Neural progenitor cell (in vitro differentiated cells): ENCODE results near the gene EPB41L4B. TPM values are rescaled to one million over a fixed set of nuclear protein-coding genes. Genes with fewer than 3 reads are reported as not detected.

Experiments
- DNase-seq: peaks from one replicate; pipeline ENCODE4 v3.0.0-alpha.2; 2016; ENCODE audit warnings: low spot score
- H2AFZ ChIP-seq: fragments of 200-600 bp; sonication (generic); replicated peaks from 2 replicates; pipeline ENCODE4 v1.6.1; 2016; ENCODE audit warnings: antibody characterized with exemption
- H3F3A ChIP-seq: fragments of 200-600 bp; sonication (generic); 2 replicates; pipeline ENCODE4 v1.6.1; 2016; ENCODE audit warnings: antibody characterized with exemption, low read depth
- H3K27ac ChIP-seq: fragments of 200-600 bp; sonication (generic); 2 replicates; pipeline ENCODE4 v1.5.1; 2016; ENCODE audit warnings: mild to moderate bottlenecking
- H3K27me3 ChIP-seq: fragments of 200-600 bp; sonication (generic); 2 replicates; pipeline ENCODE4 v1.6.1; 2016; ENCODE audit warnings: mild to moderate bottlenecking, moderate library complexity
- H3K36me3 ChIP-seq: fragments of 200-600 bp; sonication (generic); 2 replicates; pipeline ENCODE4 v1.5.1; 2016
- H3K4me1 ChIP-seq: fragments of 200-600 bp; sonication (generic); 2 replicates; pipeline ENCODE4 v1.6.1; 2016; ENCODE audit warnings: mixed run types
- H3K4me2 ChIP-seq: fragments of 200-600 bp; sonication (generic); 2 replicates; pipeline ENCODE4 v1.6.1; 2016
- H3K4me3 ChIP-seq: fragments of 200-600 bp; sonication (generic); 2 replicates; pipeline ENCODE4 v1.5.1; 2016
- H3K79me2 ChIP-seq: fragments of 200-600 bp; sonication (generic); 2 replicates; pipeline ENCODE4 v1.6.1; 2016; ENCODE audit warnings: low read depth
- H3K9ac ChIP-seq: fragments of 200-600 bp; sonication (generic); 2 replicates; pipeline ENCODE4 v1.6.1; 2016
- H3K9me3 ChIP-seq: fragments of 200-600 bp; sonication (generic); 2 replicates; pipeline ENCODE4 v1.5.1; 2016; ENCODE audit warnings: low read depth
- H4K20me1 ChIP-seq: fragments of 200-600 bp; sonication (generic); 2 replicates; pipeline ENCODE4 v1.6.1; 2016; ENCODE audit warnings: low read depth
- H3K27ac Mint-ChIP-seq: 3 replicates; pipeline ENCODE4 v1.8.0; 2021; ENCODE audit warnings: mixed read lengths
- H3K27me3 Mint-ChIP-seq: 2 replicates; pipeline ENCODE4 v1.8.0; 2022; ENCODE audit warnings: low read depth, mild to moderate bottlenecking, inconsistent platforms, moderate library complexity, mixed read lengths; ENCODE audit not compliant: insufficient read depth
- H3K36me3 Mint-ChIP-seq: 3 replicates; pipeline ENCODE4 v1.8.0; 2021; ENCODE audit warnings: mixed read lengths
- H3K4me1 Mint-ChIP-seq: 3 replicates; pipeline ENCODE4 v1.8.0; 2021; ENCODE audit warnings: mixed read lengths
- H3K4me3 Mint-ChIP-seq: 3 replicates; pipeline ENCODE4 v1.8.0; 2021; ENCODE audit warnings: mild to moderate bottlenecking, moderate library complexity, mixed read lengths
- H3K9me3 Mint-ChIP-seq: 3 replicates; pipeline ENCODE4 v1.8.0; 2020; ENCODE audit warnings: mixed read lengths
- CTCF ChIP-seq: fragments of 200-600 bp; sonication (generic); IDR thresholded peaks from 2 replicates; pipeline ENCODE4 v1.5.1; 2017; ENCODE audit warnings: antibody characterized with exemption, mild to moderate bottlenecking
- EZH2 ChIP-seq: fragments of 200-600 bp; sonication (generic); IDR thresholded peaks from 2 replicates; pipeline ENCODE4 v1.6.1; 2017; ENCODE audit warnings: antibody characterized with exemption, mild to moderate bottlenecking, moderate library complexity
- EZH2phosphoT487 ChIP-seq: fragments of 200-600 bp; sonication (generic); IDR thresholded peaks from 2 replicates; pipeline ENCODE4 v1.6.1; 2017; ENCODE audit warnings: antibody characterized with exemption
- total RNA-seq: library from RNA; depleted of rRNA; stranded (reverse); fragments of >200 nt; gene quantifications from 2 replicates; pipeline ENCODE4 v1.2.3, GENCODE V29; 2015; ENCODE audit warnings: low replicate concordance

The EPB41L4B gene
- total RNA-seq, 1 donor from 2014 or later = 6.2 TPM

- peaks cover 8% of the 10 kb centered on the region for H3K27me3 Mint-ChIP-seq
- peaks cover 2% of the 10 kb centered on the region for H3K36me3 Mint-ChIP-seq
- TF ChIP-seq CTCF = no peak
- no peak for TF ChIP-seq EZH2
- no peak for TF ChIP-seq EZH2phosphoT487
- Histone ChIP-seq H3K4me3 (no peak overlapping the region), H3K4me2 (no peak overlapping the region), H3K79me2 (peaks cover 3% of the 10 kb centered on the region), H3K27ac (no peak overlapping the region), H3K9me3 (no peaks in the 10 kb centered on the region), H3K36me3 (no peaks in the 10 kb centered on the region), H3K9ac (no peak overlapping the region), H3K27me3 (no peaks in the 10 kb centered on the region), H3K4me1 (peaks cover 15% of the 10 kb centered on the region), H4K20me1 (peaks cover 7% of the 10 kb centered on the region), H2AFZ (no peak overlapping the region), H3F3A (no peaks in the 10 kb centered on the region)
- H3K9me3 Mint-ChIP-seq = no peaks in the 10 kb centered on the region
- H3K27ac Mint-ChIP-seq = no peak overlapping the region
- H3K4me3 Mint-ChIP-seq = no peak overlapping the region
- no peak for DNase-seq
- peaks cover 17% of the 10 kb centered on the region for H3K4me1 Mint-ChIP-seq
These were observed 10.4 kb downstream of the EPB41L4B start for GRCh38 chr9:109310486-109310901.

GRCh38 chr9:109309282-109309681 lies 11.6 kb downstream of the EPB41L4B start:
- Histone ChIP-seq H3K9me3 (no peaks in the 10 kb centered on the region), H3K27me3 (no peaks in the 10 kb centered on the region), H3K27ac (no peak overlapping the region), H3K4me1 (peaks cover 15% of the 10 kb centered on the region), H3K9ac (no peak overlapping the region), H3K4me3 (no peak overlapping the region), H3K36me3 (no peaks in the 10 kb centered on the region), H3K79me2 (peaks cover 3% of the 10 kb centered on the region), H4K20me1 (peaks cover 7% of the 10 kb centered on the region), H2AFZ (no peak overlapping the region), H3K4me2 (no peak overlapping the region), H3F3A (no peaks in the 10 kb centered on the region)
- Mint-ChIP-seq H3K4me1 (peaks cover 14% of the 10 kb centered on the region), H3K4me3 (no peak overlapping the region), H3K36me3 (peaks cover 2% of the 10 kb centered on the region), H3K9me3 (no peaks in the 10 kb centered on the region), H3K27me3 (peaks cover 6% of the 10 kb centered on the region), H3K27ac (no peak overlapping the region)
- TF ChIP-seq CTCF (no peak), EZH2phosphoT487 (no peak), EZH2 (no peak)
- no peak for DNase-seq

GRCh38 chr9:109307380-109308240 lies 13.2 kb downstream of the EPB41L4B start:
- Histone ChIP-seq H3K9ac (no peak overlapping the region), H3K79me2 (no peaks in the 10 kb centered on the region), H3K4me1 (peaks cover 4% of the 10 kb centered on the region), H3K27ac (no peak overlapping the region), H3K4me2 (no peak overlapping the region), H3K27me3 (no peaks in the 10 kb centered on the region), H3K9me3 (no peaks in the 10 kb centered on the region), H3K36me3 (no peaks in the 10 kb centered on the region), H2AFZ (no peak overlapping the region), H3K4me3 (no peak overlapping the region), H4K20me1 (peaks cover 7% of the 10 kb centered on the region), H3F3A (no peaks in the 10 kb centered on the region)
- Mint-ChIP-seq H3K4me1 (peaks cover 4% of the 10 kb centered on the region), H3K36me3 (peaks cover 2% of the 10 kb centered on the region), H3K27me3 (peaks cover 6% of the 10 kb centered on the region), H3K4me3 (no peak overlapping the region), H3K9me3 (no peaks in the 10 kb centered on the region), H3K27ac (no peak overlapping the region)
- no peak for DNase-seq
- TF ChIP-seq CTCF (no peak), EZH2 (no peak), EZH2phosphoT487 (no peak)
